IMR-90 (cell line): Measurements from ENCODE around the gene IRX1.

Source experiments
- POLR2A ChIP-seq: IDR thresholded peaks from 2 replicates; pipeline ENCODE4 v1.6.1; 2012; ENCODE audit warnings: mild to moderate bottlenecking, low read depth, low read length
- TF ChIP-seq, protein P1 (sequence below): conservative IDR thresholded peaks from 2 replicates; pipeline ENCODE4 v1.5.1; 2012; ENCODE audit warnings: mild to moderate bottlenecking, low read depth, low read length, improper control_type of control experiment
- TF ChIP-seq, protein P2 (sequence below): fragments of 150-350 bp; IDR thresholded peaks from 2 replicates; pipeline ENCODE4 v1.6.1; 2016; ENCODE audit warnings: low read depth, mild to moderate bottlenecking, low read length, moderate library complexity, borderline replicate concordance

DNA sequence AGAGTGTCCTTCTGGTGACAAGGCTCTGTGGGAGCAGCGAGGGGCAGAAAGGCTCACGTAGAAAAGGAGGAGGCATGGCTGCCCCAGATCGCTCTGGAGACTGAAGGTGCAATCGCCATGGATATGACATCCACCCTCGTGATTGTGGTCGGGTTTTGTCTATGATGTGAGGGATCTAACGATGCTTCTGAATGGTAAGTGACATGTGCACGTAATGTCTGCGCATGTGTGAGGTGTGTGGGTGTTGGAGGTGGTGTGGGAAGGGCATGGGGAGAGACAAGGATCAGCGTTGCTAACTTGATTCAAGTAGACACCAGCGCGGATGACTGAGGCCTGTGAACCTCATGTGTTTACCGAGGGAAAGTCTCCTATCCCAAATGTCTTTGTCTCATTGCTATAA lies 20.2 kb downstream of the IRX1 start:
- TF ChIP-seq, protein P1, sequence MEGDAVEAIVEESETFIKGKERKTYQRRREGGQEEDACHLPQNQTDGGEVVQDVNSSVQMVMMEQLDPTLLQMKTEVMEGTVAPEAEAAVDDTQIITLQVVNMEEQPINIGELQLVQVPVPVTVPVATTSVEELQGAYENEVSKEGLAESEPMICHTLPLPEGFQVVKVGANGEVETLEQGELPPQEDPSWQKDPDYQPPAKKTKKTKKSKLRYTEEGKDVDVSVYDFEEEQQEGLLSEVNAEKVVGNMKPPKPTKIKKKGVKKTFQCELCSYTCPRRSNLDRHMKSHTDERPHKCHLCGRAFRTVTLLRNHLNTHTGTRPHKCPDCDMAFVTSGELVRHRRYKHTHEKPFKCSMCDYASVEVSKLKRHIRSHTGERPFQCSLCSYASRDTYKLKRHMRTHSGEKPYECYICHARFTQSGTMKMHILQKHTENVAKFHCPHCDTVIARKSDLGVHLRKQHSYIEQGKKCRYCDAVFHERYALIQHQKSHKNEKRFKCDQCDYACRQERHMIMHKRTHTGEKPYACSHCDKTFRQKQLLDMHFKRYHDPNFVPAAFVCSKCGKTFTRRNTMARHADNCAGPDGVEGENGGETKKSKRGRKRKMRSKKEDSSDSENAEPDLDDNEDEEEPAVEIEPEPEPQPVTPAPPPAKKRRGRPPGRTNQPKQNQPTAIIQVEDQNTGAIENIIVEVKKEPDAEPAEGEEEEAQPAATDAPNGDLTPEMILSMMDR, result no peak
- no peak for TF ChIP-seq POLR2A
- TF ChIP-seq, protein P2, sequence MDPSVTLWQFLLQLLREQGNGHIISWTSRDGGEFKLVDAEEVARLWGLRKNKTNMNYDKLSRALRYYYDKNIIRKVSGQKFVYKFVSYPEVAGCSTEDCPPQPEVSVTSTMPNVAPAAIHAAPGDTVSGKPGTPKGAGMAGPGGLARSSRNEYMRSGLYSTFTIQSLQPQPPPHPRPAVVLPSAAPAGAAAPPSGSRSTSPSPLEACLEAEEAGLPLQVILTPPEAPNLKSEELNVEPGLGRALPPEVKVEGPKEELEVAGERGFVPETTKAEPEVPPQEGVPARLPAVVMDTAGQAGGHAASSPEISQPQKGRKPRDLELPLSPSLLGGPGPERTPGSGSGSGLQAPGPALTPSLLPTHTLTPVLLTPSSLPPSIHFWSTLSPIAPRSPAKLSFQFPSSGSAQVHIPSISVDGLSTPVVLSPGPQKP, result no peak
